GM12878 (cell line): ENCODE results near the gene PDCD5. TPM values are rescaled to one million over a fixed set of nuclear protein-coding genes. Genes with fewer than 3 reads are reported as not detected.

Source experiments
- ATAC-seq: fragments of 200-7000 bp; cut with Tn5 transposase; 3 replicates; pipeline ENCODE4 v1.9.1; 2020; ENCODE audit warnings: mild to moderate bottlenecking, moderate library complexity
- BruUV-seq: library from RNA; stranded (reverse); fragments of 400-500 nt; replicated peaks from 2 replicates; lab custom pipeline; 2021; lab: Mats Ljungman, UMichigan
- CTCF ChIA-PET: fragments of 300-600 bp; sonication (Branson Sonifier 250); formaldehyde crosslinking; extraction: SDS; loops from one replicate; lab custom pipeline; 2021; ENCODE audit warnings: inconsistent platforms; lab: Yijun Ruan, JAX
- POLR2A ChIA-PET: fragments of 350-600 bp; formaldehyde crosslinking; extraction: SDS; loops from one replicate; lab custom pipeline; 2021; ENCODE audit warnings: inconsistent platforms; lab: Charles Lee
- RAD21 ChIA-PET: fragments of 300-600 bp; sonication (Branson Sonifier 250); formaldehyde crosslinking; loops from one replicate; lab custom pipeline; 2023; ENCODE audit warnings: antibody characterized with exemption; ENCODE audit not compliant: unreplicated experiment; lab: Charles Lee
- SMC1A ChIA-PET: fragments of 300-600 bp; sonication (Branson Sonifier 250); formaldehyde crosslinking; loops from one replicate; lab custom pipeline; 2023; ENCODE audit not compliant: unreplicated experiment, uncharacterized antibody; lab: Charles Lee
- DNase-seq: peaks from one replicate; pipeline ENCODE4 v3.0.0-alpha.2; 2011; ENCODE audit warnings: low read depth, low spot score
- FAIRE-seq: peaks from 3 replicates; lab custom pipeline; 2011; peaks lifted over from hg19 to GRCh38; lab: Jason Lieb, UNC
- H2AFZ ChIP-seq: 2 replicates; pipeline ENCODE4 v1.6.0; 2011; ENCODE audit warnings: low read depth, low read length, control low read depth; ENCODE audit not compliant: control insufficient read depth
- H3K27ac ChIP-seq: 2 replicates; pipeline ENCODE4 v1.5.1; 2011; ENCODE audit warnings: control low read depth; ENCODE audit not compliant: control insufficient read depth, insufficient read depth
- H3K27me3 ChIP-seq, 2 experiments: replicated peaks in 1 of 2; 2 replicates each; pipeline versions ENCODE4 v1.6.0 to v1.6.1; 2011; ENCODE audit warnings: low read length in 1 of 2; ENCODE audit not compliant: control insufficient read depth in 2 of 2, insufficient read depth in 2 of 2
- H3K36me3 ChIP-seq, 2 experiments: 2 replicates each; pipeline ENCODE4 v1.5.1; 2011; ENCODE audit warnings: low read length in 1 of 2; ENCODE audit not compliant: control insufficient read depth in 2 of 2, insufficient read depth in 2 of 2
- H3K4me1 ChIP-seq: 2 replicates; pipeline ENCODE4 v1.6.1; 2011; ENCODE audit warnings: mild to moderate bottlenecking, low read length, moderate library complexity, mixed read lengths; ENCODE audit not compliant: control insufficient read depth, insufficient read depth
- H3K4me2 ChIP-seq: 2 replicates; pipeline ENCODE4 v1.6.0; 2011; ENCODE audit warnings: control low read depth; ENCODE audit not compliant: control insufficient read depth, insufficient read depth
- H3K4me3 ChIP-seq: fragments of 200-600 bp; sonication (generic); 2 replicates; pipeline ENCODE4 v1.5.1; 2016
- H3K79me2 ChIP-seq: 2 replicates; pipeline ENCODE4 v1.6.0; 2011; ENCODE audit warnings: low read length; ENCODE audit not compliant: control insufficient read depth, insufficient read depth
- H3K9ac ChIP-seq: 2 replicates; pipeline ENCODE4 v1.8.0; 2011; ENCODE audit warnings: low read length, control low read depth, mixed read lengths; ENCODE audit not compliant: control insufficient read depth, insufficient read depth
- H3K9me3 ChIP-seq: replicated peaks from 3 replicates; pipeline ENCODE4 v1.5.1; 2011; ENCODE audit warnings: mild to moderate bottlenecking, low read length; ENCODE audit not compliant: control insufficient read depth, insufficient read depth
- H4K20me1 ChIP-seq: 2 replicates; pipeline ENCODE4 v1.6.0; 2011; ENCODE audit not compliant: control insufficient read depth, insufficient read depth
- BCL3 ChIP-seq: IDR thresholded peaks from 2 replicates; pipeline ENCODE4 v1.6.1; 2011; ENCODE audit warnings: borderline replicate concordance, low read depth, mild to moderate bottlenecking, moderate library complexity, low read length; ENCODE audit not compliant: insufficient read depth, poor library complexity, severe bottlenecking
- CREB1 ChIP-seq: IDR thresholded peaks from 2 replicates; pipeline ENCODE4 v1.6.1; 2012; ENCODE audit warnings: low read depth, mild to moderate bottlenecking, inconsistent platforms
- E2F8 ChIP-seq: fragments of 450-650 bp; IDR thresholded peaks from 2 replicates; pipeline ENCODE4 v1.6.1; 2018; ENCODE audit warnings: mild to moderate bottlenecking, low read depth, moderate library complexity; ENCODE audit not compliant: partially characterized antibody
- ELK1 ChIP-seq: IDR thresholded peaks from 2 replicates; pipeline ENCODE4 v1.6.1; 2012; ENCODE audit warnings: low read depth, low read length, improper control_type of control experiment
- IKZF1 ChIP-seq: fragments of 450-650 bp; conservative IDR thresholded peaks from 2 replicates; pipeline ENCODE4 v1.6.1; 2017; ENCODE audit warnings: antibody characterized with exemption, mild to moderate bottlenecking
- MEF2B ChIP-seq: fragments of 450-650 bp; IDR thresholded peaks from 2 replicates; pipeline ENCODE4 v1.6.1; 2018; ENCODE audit warnings: mild to moderate bottlenecking, moderate library complexity; ENCODE audit not compliant: partially characterized antibody, poor library complexity, severe bottlenecking
- MTA2 ChIP-seq: fragments of 450-650 bp; IDR thresholded peaks from 2 replicates; pipeline ENCODE4 v1.6.1; 2016; ENCODE audit warnings: low read depth, mild to moderate bottlenecking, moderate library complexity
- MXI1 ChIP-seq: fragments of 150-350 bp; IDR thresholded peaks from 2 replicates; pipeline ENCODE4 v1.6.1; 2011; ENCODE audit warnings: low read depth, mild to moderate bottlenecking, inconsistent platforms, low read length, improper control_type of control experiment
- MYC ChIP-seq: IDR thresholded peaks from 2 replicates; pipeline ENCODE4 v1.6.1; 2011; ENCODE audit warnings: mild to moderate bottlenecking, low read length, moderate library complexity, inconsistent platforms; ENCODE audit not compliant: insufficient read depth, insufficient replicate concordance, insufficient read length, severe bottlenecking
- NFYB ChIP-seq: IDR thresholded peaks from 2 replicates; pipeline ENCODE4 v1.6.1; 2011; ENCODE audit warnings: low read depth, mild to moderate bottlenecking, low read length, improper control_type of control experiment, moderate library complexity; ENCODE audit not compliant: insufficient read depth
- POU2F2 ChIP-seq: IDR thresholded peaks from 3 replicates; pipeline ENCODE4 v1.6.1; 2011; ENCODE audit warnings: low read depth, mild to moderate bottlenecking, low read length, borderline replicate concordance
- RELB ChIP-seq: fragments of 450-650 bp; IDR thresholded peaks from 2 replicates; pipeline ENCODE4 v1.6.1; 2017; ENCODE audit warnings: low read depth, mild to moderate bottlenecking, moderate library complexity
- RUNX3 ChIP-seq: IDR thresholded peaks from 2 replicates; pipeline ENCODE4 v1.6.1; 2012; ENCODE audit warnings: low read length, inconsistent platforms
- SMAD1 ChIP-seq: fragments of 450-650 bp; IDR thresholded peaks from 2 replicates; pipeline ENCODE4 v1.6.1; 2018; ENCODE audit warnings: mild to moderate bottlenecking, low read depth; ENCODE audit not compliant: partially characterized antibody
- SUZ12 ChIP-seq: fragments of 200-600 bp; sonication (generic); IDR thresholded peaks from one replicate; pipeline ENCODE4 v1.6.1; 2018; ENCODE audit warnings: antibody characterized with exemption, mild to moderate bottlenecking; ENCODE audit not compliant: unreplicated experiment
- TCF3 ChIP-seq: IDR thresholded peaks from 2 replicates; pipeline ENCODE4 v1.6.1; 2012; ENCODE audit warnings: low read depth, mild to moderate bottlenecking, low read length, borderline replicate concordance; ENCODE audit not compliant: insufficient read depth
- ZNF274 ChIP-seq: IDR thresholded peaks from one replicate; pipeline ENCODE4 v1.8.0; 2011; ENCODE audit not compliant: insufficient read length, insufficient read depth
- WGBS: methylation state at CpG from one replicate; pipeline ENCODE4 v1.1.6; 2016; ENCODE audit warnings: low lambda C conversion rate; ENCODE audit not compliant: insufficient replicate concordance, insufficient coverage; ENCODE audit errors: missing lambda C conversion rate; 5-methylcytosine and 5-hydroxymethylcytosine counted together
- in situ Hi-C: fragments of 300-500 bp; cut with MboI; formaldehyde crosslinking; loops from 9 replicates; pipeline ENCODE4 v1.14.3; 2018; ENCODE audit warnings: mixed read lengths
- intact Hi-C: fragments of 100-400 bp; cut with micrococcal nuclease; formaldehyde crosslinking; loops from one replicate; pipeline ENCODE4 v1.14.2; 2022; ENCODE audit not compliant: unreplicated experiment
- polyA plus RNA-seq, 11 experiments: library from polyadenylated mRNA; depleted of rRNA in 4 of 11; unstranded in 6 of 11; stranded (reverse) in 5 of 11; fragments of >200 nt; fragmentation: Nextera tagmentation in 4 of 11; fragmentation: Illumina TruSeq in 1 of 11; extraction: Ambion mirVana in 4 of 11; extraction: Trizol in 1 of 11; gene quantifications; 1 replicate in 1 of 11; 2 replicates in 10 of 11; pipeline versions ENCODE4 v1.2.1 to v1.2.3, GENCODE V29; 2011 to 2016; ENCODE audit warnings: inconsistent platforms in 2 of 11, missing spikeins in 2 of 11, low read depth in 1 of 11
- total RNA-seq, 4 experiments: library from RNA; depleted of rRNA in 3 of 4; stranded (reverse); fragments of >200 nt in 3 of 4; fragmentation: Illumina TruSeq in 1 of 4; extraction: Trizol in 1 of 4; gene quantifications; 2 replicates each; pipeline versions ENCODE4 v1.2.1 to v1.2.3, GENCODE V29; 2013 to 2021

Gene PDCD5
- total and polyA plus RNA-seq, 10 of the 15 experiments (the other 5 are each of a cell fraction or from before 2014, with no cell fraction given), result 124 to 556 (median 227) TPM

GRCh38 chr19:32627714-32628270 is 46.8 kb downstream of the PDCD5 start:
- Histone ChIP-seq H3K9me3 (no peaks in the 10 kb centered on the region), H3K27ac (no peak overlapping the region), H2AFZ (no peak overlapping the region), H3K79me2 (no peaks in the 10 kb centered on the region), H3K4me3 (no peak overlapping the region), H3K4me2 (no peak overlapping the region), H3K4me1 (no peaks in the 10 kb centered on the region), H3K27me3 (no peaks in the 10 kb centered on the region), H4K20me1 (no peaks in the 10 kb centered on the region), H3K9ac (no peak overlapping the region), H3K36me3 (peaks cover 6 to 12% of the 10 kb centered on the region in 2 experiments)
- ChIA-PET POLR2A (no interaction called here), SMC1A (no interaction called here), CTCF (no interaction called here), RAD21 (no interaction called here)
- ATAC-seq, result no peak
- WGBS, result 92% methylated on average over 15 of the region's 15 CpGs
- no peak for FAIRE-seq
- no peak for DNase-seq
- in situ Hi-C loops, result no loop called here
- no TSS peak for BruUV-seq
- intact Hi-C loops, result no loop called here
- no peak for TF ChIP-seq TCF3
- no peak for TF ChIP-seq E2F8
- no peak for TF ChIP-seq POU2F2
- no peak for TF ChIP-seq IKZF1
- no peak for TF ChIP-seq ELK1
- TF ChIP-seq BCL3, result no peak
- TF ChIP-seq MEF2B, result no peak
- no peak for TF ChIP-seq RELB
- no peak for TF ChIP-seq CREB1
- no peak for TF ChIP-seq SMAD1
- no peak for TF ChIP-seq MTA2
- TF ChIP-seq ZNF274, result no peak
- no peak for TF ChIP-seq MYC
- no peak for TF ChIP-seq MXI1
- no peak for TF ChIP-seq NFYB
- no peak for TF ChIP-seq SUZ12
- TF ChIP-seq RUNX3, result no peak
